ENCODE results near the gene STK35. TPM values are rescaled to one million over a fixed set of nuclear protein-coding genes. Genes with fewer than 3 reads are reported as not detected.

Gene STK35
- total and polyA plus RNA-seq, 9 donors, result 5.1 to 20.2 (median 13.2) TPM

GRCh38 chr20:2195614-2196013, 94.0 kb downstream of the STK35 start:
- H3K9me3 ChIP-seq, result no peaks in the 10 kb centered on the region
- H3K27ac ChIP-seq, result no peak overlapping the region
- no peak for TF ChIP-seq POLR2A (IDR thresholded peaks at IDR 0.05)
- no peak for TF ChIP-seq EP300 (IDR thresholded peaks at IDR 0.05)
- TF ChIP-seq, protein P1, sequence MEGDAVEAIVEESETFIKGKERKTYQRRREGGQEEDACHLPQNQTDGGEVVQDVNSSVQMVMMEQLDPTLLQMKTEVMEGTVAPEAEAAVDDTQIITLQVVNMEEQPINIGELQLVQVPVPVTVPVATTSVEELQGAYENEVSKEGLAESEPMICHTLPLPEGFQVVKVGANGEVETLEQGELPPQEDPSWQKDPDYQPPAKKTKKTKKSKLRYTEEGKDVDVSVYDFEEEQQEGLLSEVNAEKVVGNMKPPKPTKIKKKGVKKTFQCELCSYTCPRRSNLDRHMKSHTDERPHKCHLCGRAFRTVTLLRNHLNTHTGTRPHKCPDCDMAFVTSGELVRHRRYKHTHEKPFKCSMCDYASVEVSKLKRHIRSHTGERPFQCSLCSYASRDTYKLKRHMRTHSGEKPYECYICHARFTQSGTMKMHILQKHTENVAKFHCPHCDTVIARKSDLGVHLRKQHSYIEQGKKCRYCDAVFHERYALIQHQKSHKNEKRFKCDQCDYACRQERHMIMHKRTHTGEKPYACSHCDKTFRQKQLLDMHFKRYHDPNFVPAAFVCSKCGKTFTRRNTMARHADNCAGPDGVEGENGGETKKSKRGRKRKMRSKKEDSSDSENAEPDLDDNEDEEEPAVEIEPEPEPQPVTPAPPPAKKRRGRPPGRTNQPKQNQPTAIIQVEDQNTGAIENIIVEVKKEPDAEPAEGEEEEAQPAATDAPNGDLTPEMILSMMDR (IDR thresholded peaks at IDR 0.05), result no peak
- WGBS, 3 donors, result 62 to 71% (median 68%) methylated on average over 5 of the region's 5 CpGs
- H3K4me3 ChIP-seq, result no peak overlapping the region
- DNase-seq, result no peak
- intact Hi-C loops (cut with DNase I), result no loop called here
- H3K36me3 ChIP-seq, result no peaks in the 10 kb centered on the region
- no peaks in the 10 kb centered on the region for H3K4me1 ChIP-seq (ENCODE audit: insufficient read depth)
- H3K27me3 ChIP-seq, result no peaks in the 10 kb centered on the region

- Histone ChIP-seq H3K27ac (no peak overlapping the region), H3K36me3 (no peaks in the 10 kb centered on the region), H3K9me3 (no peaks in the 10 kb centered on the region), H3K27me3 (no peaks in the 10 kb centered on the region), H3K4me1 (ENCODE audit: insufficient read depth) (no peaks in the 10 kb centered on the region), H3K4me3 (no peak overlapping the region)
- no peak for DNase-seq
- TF ChIP-seq EP300 (IDR thresholded peaks at IDR 0.05), result no peak
- no peak for TF ChIP-seq POLR2A (IDR thresholded peaks at IDR 0.05)
- TF ChIP-seq, protein P1 (IDR thresholded peaks at IDR 0.05), result no peak
- intact Hi-C loops (cut with DNase I), result no loop called here
- 58 to 80% (median 74%) methylated on average over 7 of the region's 7 CpGs for WGBS, 3 donors
Measured at GRCh38 chr20:2197166-2197565, 95.5 kb downstream of the STK35 start.

Small RNAs within 50 kb of the gene (small RNA-seq; reads per million reads assigned to genes)
- gene RPL7P2, result not detected

Other genes with a start within 250 kb of the STK35 start
- 10 to 100 TPM; 20.0 to 45.6 (median 28.7) TPM for gene SIRPA, start 206.4 kb upstream of the STK35 start, total RNA-seq
- gene SIRPA, start 206.4 kb upstream of the STK35 start, polyA plus RNA-seq, result 10 to 100 TPM; 15.7 to 26.6 TPM
- gene PDYN, start 107.8 kb upstream of the STK35 start, total RNA-seq, result not detected
- gene PDYN, start 107.8 kb upstream of the STK35 start, polyA plus RNA-seq, result not detected
- under 1 TPM in 3 of 7 donors, not detected in 4; 0.10 to 0.46 (median 0.15) TPM for gene TGM3, start 194.2 kb downstream of the STK35 start, total RNA-seq
- under 1 TPM; 0.04 to 0.20 TPM for gene TGM3, start 194.2 kb downstream of the STK35 start, polyA plus RNA-seq

Data from ovary (tissue), 9 donors.